Transverse colon (tissue), 4 donors: Measurements from ENCODE around the gene CABP4. TPM values are rescaled to one million over a fixed set of nuclear protein-coding genes. Genes with fewer than 3 reads are reported as not detected.

Source experiments
- DNase-seq: peaks from one replicate; pipeline ENCODE4 v3.0.0-alpha.2; 2019
- H3K27ac ChIP-seq, 4 donors: fragments of 200-600 bp; sonication (generic); 2 replicates each; pipeline ENCODE4 v1.5.1; 2016 to 2018; ENCODE audit warnings: inconsistent platforms in 4 of 4
- H3K27me3 ChIP-seq: fragments of 200-600 bp; sonication (generic); 2 replicates; pipeline ENCODE4 v1.5.1; 2017; ENCODE audit warnings: inconsistent platforms
- H3K36me3 ChIP-seq, 4 donors: fragments of 200-600 bp; sonication (generic); 2 replicates each; pipeline ENCODE4 v1.5.1; 2017 to 2019; ENCODE audit warnings: inconsistent platforms in 4 of 4
- H3K4me1 ChIP-seq, 4 donors: fragments of 200-600 bp; sonication (generic); 2 replicates each; pipeline ENCODE4 v1.5.1; 2017 to 2020; ENCODE audit warnings: inconsistent platforms in 4 of 4
- H3K4me3 ChIP-seq, 4 donors: fragments of 200-600 bp; sonication (generic); 1 replicate in 1 of 4; 2 replicates in 3 of 4; pipeline versions ENCODE4 v1.5.1 to v1.6.1; 2017 to 2019; ENCODE audit warnings: inconsistent platforms in 4 of 4
- H3K9me3 ChIP-seq, 2 donors: fragments of 200-600 bp; sonication (generic); 2 replicates each; pipeline ENCODE4 v1.5.1; 2017 to 2019; ENCODE audit warnings: inconsistent platforms in 2 of 2
- CTCF ChIP-seq, 5 experiments: fragments of 200-600 bp in 3 of 5; fragments of 450-650 bp in 2 of 5; sonication (generic) in 3 of 5; IDR thresholded peaks; 1 replicate in 2 of 5; 2 replicates in 3 of 5; pipeline ENCODE4 v1.5.1; 2016 to 2017; ENCODE audit warnings: antibody characterized with exemption in 5 of 5, inconsistent platforms in 3 of 5, mild to moderate bottlenecking in 2 of 5, moderate library complexity in 1 of 5
- EP300 ChIP-seq: sonication (generic); formaldehyde crosslinking; IDR thresholded peaks from one replicate; pipeline ENCODE4 v1.6.1; 2017; ENCODE audit warnings: antibody characterized with exemption, low read depth
- POLR2A ChIP-seq: fragments of 450-650 bp; IDR thresholded peaks from one replicate; pipeline ENCODE4 v1.6.1; 2016; ENCODE audit warnings: antibody characterized with exemption, mild to moderate bottlenecking, moderate library complexity
- POLR2AphosphoS5 ChIP-seq, 3 donors: sonication (generic); formaldehyde crosslinking; IDR thresholded peaks; one replicate each; pipeline ENCODE4 v1.6.1; 2016; ENCODE audit warnings: antibody characterized with exemption in 3 of 3
- WGBS, 2 donors: methylation state at CpG; one replicate each; pipeline ENCODE4 v1.1.5; 2018; ENCODE audit warnings: low coverage in 1 of 2; 5-methylcytosine and 5-hydroxymethylcytosine counted together
- in situ Hi-C, 4 donors: fragments of 200-750 bp; cut with MboI; loops; one replicate each; pipeline versions ENCODE4 v1.15.0 to v1.15.1; 2017; ENCODE audit warnings: low sequenced_read_pairs in 3 of 4, low pct_ligation_motif_present in 1 of 4, low pct_unique_long_range_greater_than_20kb in 1 of 4
- intact Hi-C: fragments of 100-400 bp; cut with DNase I; formaldehyde crosslinking; loops from one replicate; pipeline ENCODE4 v1.15.1; 2023; ENCODE audit warnings: low total_unique reads
- total RNA-seq, 4 donors: library from RNA; depleted of rRNA; stranded (reverse); fragments of >200 nt; gene quantifications; one replicate each; pipeline ENCODE4 v1.1.0, GENCODE V29; 2016

The CABP4 gene
- total RNA-seq, 4 donors from 2014 or later = 1.2 to 2.2 TPM; not detected in 2

GRCh38 chr11:67497656-67498291 is 42.6 kb downstream of the CABP4 start:
- peaks cover 0 to 3% (median 0%) of the 10 kb centered on the region in 4 donors for H3K36me3 ChIP-seq
- intact Hi-C loops (no loop called here), in situ Hi-C loops (no loop called here)
- TF ChIP-seq CTCF (IDR thresholded peaks at IDR 0.05) = no peak
- no peak for TF ChIP-seq POLR2A
- no peak for TF ChIP-seq EP300
- no peak for TF ChIP-seq POLR2AphosphoS5 (IDR thresholded peaks at IDR 0.05)
- H3K4me3 ChIP-seq = no peak overlapping the region
- H3K4me1 ChIP-seq = no peaks in the 10 kb centered on the region
- no peaks in the 10 kb centered on the region for H3K9me3 ChIP-seq
- H3K27me3 ChIP-seq = no peaks in the 10 kb centered on the region
- no peak for DNase-seq
- H3K27ac ChIP-seq = no peak overlapping the region
- WGBS, 2 donors = 87 to 100% methylated on average over 1 to 20 of the region's 21 CpGs

DNA sequence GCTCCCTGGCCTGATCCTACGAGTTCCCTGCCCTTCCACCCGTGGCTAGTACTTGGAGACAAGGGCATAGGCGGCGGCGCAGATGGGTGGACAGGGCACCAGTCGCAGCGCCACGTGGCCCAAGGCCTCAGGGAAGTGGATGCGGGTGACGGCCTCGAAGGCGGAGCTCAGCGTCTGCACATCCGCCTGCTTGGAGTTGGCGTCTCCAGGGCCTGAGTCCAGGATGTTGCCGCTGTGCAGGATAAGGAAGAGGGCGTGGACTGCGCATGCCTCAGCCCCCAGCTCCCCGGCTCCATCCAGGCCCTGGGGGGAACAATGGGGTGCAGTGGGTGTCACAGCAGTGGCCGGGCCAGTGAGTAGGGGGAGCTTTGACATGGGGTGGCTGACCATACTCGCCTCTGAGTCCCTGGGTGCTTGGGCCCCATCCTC is 43.4 kb downstream of the CABP4 start:
- Histone ChIP-seq H3K4me1 (peaks cover 2 to 3% (median 2%) of the 10 kb centered on the region in 4 donors), H3K9me3 (no peaks in the 10 kb centered on the region), H3K27ac (no peak overlapping the region), H3K27me3 (no peaks in the 10 kb centered on the region), H3K36me3 (peaks cover 0 to 3% (median 0%) of the 10 kb centered on the region in 4 donors), H3K4me3 (no peak overlapping the region)
- TF ChIP-seq POLR2AphosphoS5 (IDR thresholded peaks at IDR 0.05) = no peak
- no peak for TF ChIP-seq POLR2A
- no peak for DNase-seq
- in situ Hi-C loops = no loop called here
- 90% methylated on average over 16 of the region's 21 CpGs; no CpG with 5 or more reads in 1 of the 2 donors for WGBS, 2 donors
- intact Hi-C loops = no loop called here

DNA sequence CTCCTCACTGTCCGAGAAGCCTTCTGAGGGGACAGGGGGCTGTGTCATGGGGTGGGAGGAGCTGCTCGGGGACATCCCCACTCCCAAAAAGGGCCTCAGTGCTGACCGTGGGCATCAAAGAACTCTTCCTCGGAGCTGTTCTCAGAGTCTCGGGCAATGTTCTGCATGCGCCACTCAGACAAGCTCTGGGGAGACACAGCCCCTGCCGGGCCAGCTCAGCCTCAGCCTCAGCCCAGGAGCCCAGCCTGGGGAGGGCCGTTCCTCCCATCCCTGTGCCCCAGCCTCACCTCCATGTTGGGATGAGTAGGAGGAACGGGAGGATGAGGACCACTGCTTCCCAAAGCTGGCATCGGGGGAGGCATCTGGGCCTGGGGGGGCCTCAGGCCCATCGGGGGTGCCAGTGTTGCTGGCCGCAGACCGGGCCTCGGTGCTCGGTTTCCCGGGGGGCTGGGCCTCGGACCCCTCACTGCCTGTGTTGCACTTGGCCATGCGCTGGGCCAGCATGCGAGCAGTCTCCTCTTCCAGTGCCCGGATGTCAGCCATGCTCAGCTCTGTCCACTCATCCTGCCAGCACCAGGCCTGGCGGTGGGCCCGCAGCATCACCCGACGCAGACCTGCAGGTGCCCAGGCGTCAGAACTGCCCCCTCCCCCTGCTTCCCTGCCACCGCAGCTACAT is 44.8 kb downstream of the CABP4 start:
- intact Hi-C loops = no loop called here

GRCh38 chr11:67500484-67500821 is 45.3 kb downstream of the CABP4 start:
- no peak for DNase-seq
- 87% methylated on average over 1 of the region's 1 CpG; no CpG with 5 or more reads in 1 of the 2 donors for WGBS, 2 donors
- Histone ChIP-seq H3K4me1 (peaks cover 8 to 22% (median 13%) of the 10 kb centered on the region in 4 donors), H3K9me3 (no peaks in the 10 kb centered on the region), H3K4me3 (no peak overlapping the region), H3K36me3 (no peaks in the 10 kb centered on the region), H3K27ac (no peak overlapping the region), H3K27me3 (no peaks in the 10 kb centered on the region)
- in situ Hi-C loops = no loop called here
- intact Hi-C loops = no loop called here
- no peak for TF ChIP-seq EP300
- no peak for TF ChIP-seq CTCF (IDR thresholded peaks at IDR 0.05)
- TF ChIP-seq POLR2A = no peak
- TF ChIP-seq POLR2AphosphoS5 (IDR thresholded peaks at IDR 0.05) = no peak

More for the DNA sequence above, 44.8 kb downstream of the CABP4 start:
- H3K27ac ChIP-seq = no peak overlapping the region
- no peaks in the 10 kb centered on the region for H3K27me3 ChIP-seq
- TF ChIP-seq POLR2A = no peak
- TF ChIP-seq CTCF (IDR thresholded peaks at IDR 0.05) = no peak
- TF ChIP-seq POLR2AphosphoS5 (IDR thresholded peaks at IDR 0.05) = no peak
- TF ChIP-seq EP300 = no peak
- WGBS, 2 donors = 95% methylated on average over 14 of the region's 26 CpGs; no CpG with 5 or more reads in 1 of the 2 donors
- peaks cover 6 to 17% (median 10%) of the 10 kb centered on the region in 4 donors for H3K4me1 ChIP-seq
- DNase-seq = no peak
- no peak overlapping the region for H3K4me3 ChIP-seq
- H3K36me3 ChIP-seq = no peaks in the 10 kb centered on the region
- H3K9me3 ChIP-seq = no peaks in the 10 kb centered on the region
- in situ Hi-C loops = no loop called here
